SIG-M5 treated with dmso at 0.1 percent for 504 hours (cell line): ENCODE measurements around the gene ARHGAP25.
A peak's percentile ranks its signal among the peaks of the same experiment; 100 is the strongest.

Experiments used
- DNase-seq: peaks from one replicate; lab custom pipeline; 2025; ENCODE audit not compliant: unreplicated experiment; lab: John Stamatoyannopoulos, UW

Gene ARHGAP25

GRCh38 chr2:68742626-68743415 lies 8.2 kb downstream of the ARHGAP25 start:
- DNase-seq, result peak; percentile 61

GRCh38 chr2:68743531-68743930 lies 8.9 kb downstream of the ARHGAP25 start:
- DNase-seq, result no peak

GRCh38 chr2:68744366-68744912 lies 9.8 kb downstream of the ARHGAP25 start:
- no peak for DNase-seq

- DNase-seq, result no peak
Measured at GRCh38 chr2:68745006-68745405, 10.4 kb downstream of the ARHGAP25 start.

- DNase-seq, result no peak
Measured at GRCh38 chr2:68746408-68746807, 11.8 kb downstream of the ARHGAP25 start.

- no peak for DNase-seq
Measured at GRCh38 chr2:68747413-68747812, 12.8 kb downstream of the ARHGAP25 start.

GRCh38 chr2:68747900-68748299 lies 13.3 kb downstream of the ARHGAP25 start:
- no peak for DNase-seq

GRCh38 chr2:68748568-68748967 lies 14.0 kb downstream of the ARHGAP25 start:
- no peak for DNase-seq

GRCh38 chr2:68749345-68749744 lies 14.7 kb downstream of the ARHGAP25 start:
- no peak for DNase-seq

- DNase-seq, result no peak
Measured at GRCh38 chr2:68750592-68751396, 16.2 kb downstream of the ARHGAP25 start.

GRCh38 chr2:68751397-68752339 lies 17.1 kb downstream of the ARHGAP25 start:
- peak; percentile 81 for DNase-seq

GRCh38 chr2:68753318-68753717 lies 18.7 kb downstream of the ARHGAP25 start:
- no peak for DNase-seq

- DNase-seq, result no peak
Measured at GRCh38 chr2:68755071-68755470, 20.5 kb downstream of the ARHGAP25 start.

GRCh38 chr2:68756178-68756577 lies 21.6 kb downstream of the ARHGAP25 start:
- DNase-seq, result no peak

GRCh38 chr2:68757081-68757480 lies 22.5 kb downstream of the ARHGAP25 start:
- DNase-seq, result no peak

- DNase-seq, result peak; percentile 39
Measured at GRCh38 chr2:68762100-68762499, 27.5 kb downstream of the ARHGAP25 start.

GRCh38 chr2:68762665-68763064 lies 28.1 kb downstream of the ARHGAP25 start:
- no peak for DNase-seq

GRCh38 chr2:68764041-68764805 lies 29.6 kb downstream of the ARHGAP25 start:
- no peak for DNase-seq

GRCh38 chr2:68764806-68765311 lies 30.2 kb downstream of the ARHGAP25 start:
- DNase-seq, result no peak
